Heart left ventricle (tissue), 16 donors: Measurements from ENCODE around the gene ARPC2. TPM values are rescaled to one million over a fixed set of nuclear protein-coding genes. Genes with fewer than 3 reads are reported as not detected.
"Not testable (repeated sequence)": the region's sequence is repeated elsewhere in the genome, so short reads cannot be mapped to it uniquely, and the experiment has no call there.

Experiments used
- ATAC-seq, 4 donors: fragments of 200-7000 bp; cut with Tn5 transposase; one replicate each; pipeline ENCODE4 v1.9.1; 2020 to 2022; ENCODE audit warnings: moderate library complexity in 4 of 4, mild to moderate bottlenecking in 3 of 4, moderate number of reproducible peaks in 1 of 4
- DNase-seq, 5 donors: peaks; one replicate each; pipeline ENCODE4 v3.0.0-alpha.2; 2020
- H3K27ac ChIP-seq, 12 donors: fragments of 200-600 bp; sonication (generic) in 4 of 12; one replicate each; pipeline versions ENCODE4 v1.5.0 to v1.8.0; 2016 to 2022; ENCODE audit warnings: mild to moderate bottlenecking in 2 of 12
- H3K27me3 ChIP-seq, 9 donors: fragments of 200-600 bp; sonication (generic) in 2 of 9; one replicate each; pipeline versions ENCODE4 v1.5.1 to v1.8.0; 2016 to 2022; ENCODE audit warnings: mild to moderate bottlenecking in 3 of 9
- H3K36me3 ChIP-seq, 9 donors: fragments of 200-600 bp; sonication (generic) in 2 of 9; one replicate each; pipeline versions ENCODE4 v1.5.0 to v1.8.0; 2018 to 2022; ENCODE audit warnings: mild to moderate bottlenecking in 2 of 9
- H3K4me1 ChIP-seq, 12 donors: fragments of 200-600 bp; sonication (generic) in 4 of 12; one replicate each; pipeline versions ENCODE4 v1.5.0 to v1.8.0; 2016 to 2022; ENCODE audit warnings: mild to moderate bottlenecking in 3 of 12
- H3K4me3 ChIP-seq, 12 donors: fragments of 200-600 bp; sonication (generic) in 4 of 12; one replicate each; pipeline versions ENCODE4 v1.5.0 to v1.8.0; 2017 to 2022; ENCODE audit warnings: mild to moderate bottlenecking in 9 of 12, moderate library complexity in 4 of 12
- H3K9me3 ChIP-seq, 12 donors: fragments of 200-600 bp; sonication (generic) in 4 of 12; one replicate each; pipeline versions ENCODE4 v1.5.0 to v1.8.0; 2016 to 2022; ENCODE audit warnings: mild to moderate bottlenecking in 1 of 12
- CTCF ChIP-seq, 12 donors: fragments of 200-600 bp; sonication (generic) in 4 of 12; IDR thresholded peaks; one replicate each; pipeline versions ENCODE4 v1.5.0 to v1.8.0; 2018 to 2022; ENCODE audit warnings: antibody characterized with exemption in 12 of 12, mild to moderate bottlenecking in 5 of 12
- POLR2A ChIP-seq, 2 donors: fragments of 450-650 bp; IDR thresholded peaks; one replicate each; pipeline ENCODE4 v1.6.1; 2017; ENCODE audit warnings: antibody characterized with exemption in 2 of 2, mild to moderate bottlenecking in 2 of 2, moderate library complexity in 2 of 2
- WGBS, 4 donors: extraction: QIAGEN DNeasy Blood & Tissue Kit in 2 of 4; methylation state at CpG; one replicate each; pipeline versions ENCODE4 v1.1.5 to v1.1.7; 2013 to 2018; 5-methylcytosine and 5-hydroxymethylcytosine counted together
- intact Hi-C, 10 donors: fragments of 100-400 bp; cut with DNase I; formaldehyde crosslinking; loops; one replicate each; pipeline versions ENCODE4 v1.11.1 to v1.14.2; 2022
- polyA plus RNA-seq, 2 donors: library from polyadenylated mRNA; stranded (reverse); fragments of 200-250 nt; gene quantifications; one replicate each; pipeline ENCODE4 v1.2.3, GENCODE V29; 2013
- total RNA-seq, 9 donors: library from RNA; depleted of rRNA in 2 of 9; stranded (reverse); fragments of >200 nt in 2 of 9; fragmentation: NEBNext Ultra II Directional in 3 of 9; extraction: Animal tissue kit (Norgen Biotek cat#: 25700) in 3 of 9; gene quantifications; one replicate each; pipeline versions ENCODE4 v1.1.0 to v1.2.4, GENCODE V29; 2016 to 2023
- donor health status: ischemic (EF 13 %, LVEDD 7.1; RV severe dilation, severe dysfunction).
- donor health status: healthy with polysubstance abuse.
- donor health status: DM: no; HTN: yes; CAD: no.
- donor health status: DM: no; HTN: no; CAD: no.
- donor health status: ischemic (EF 25% LVEDD 6.9; RV normal size, moderate dysfunction).
- donor health status: ischemic (EF 25% LVEDD 5.7; RV mildly dilated, moderate dysfunction).
- donor health status: healthy.
- donor health status: DM: yes; HTN: yes; CAD: no.
- donor health status: ischemic (EF 35%, LVEDD 5.7; RV mildly dilated, moderate dysfunction).
- donor health status: nonischemic (EF 11% LVEDD 7.7; RV severe dilation, severe dysfunction).
- donor health status: DM: yes; HTN: yes; CAD: no.
- donor health status: PGD.
- donor health status: ischemic (EF 29% LVEDD 5.4; RV normal size, mild dysfunction).
- donor health status: nonischemic (EF 23%, LVEDD 6.1; RV moderate dilation, normal function).

The ARPC2 gene
- total and polyA plus RNA-seq, 11 donors, result 64.9 to 278 (median 139) TPM

GRCh38 chr2:218169757-218170546, 47.0 kb upstream of the ARPC2 start:
- intact Hi-C loops, result no loop called here
- DNase-seq (no peak), ATAC-seq (no peak)
- H3K4me3 ChIP-seq, result no peak overlapping the region
- no peaks in the 10 kb centered on the region for H3K36me3 ChIP-seq
- H3K9me3 ChIP-seq, result no peaks in the 10 kb centered on the region
- peaks cover 0 to 12% (median 0%) of the 10 kb centered on the region in 12 donors for H3K4me1 ChIP-seq
- peaks cover 0 to 5% (median 0%) of the 10 kb centered on the region in 9 donors for H3K27me3 ChIP-seq
- 68 to 79% (median 70%) methylated on average over 5 of the region's 5 CpGs for WGBS, 4 donors
- H3K27ac ChIP-seq, result no peak overlapping the region
- TF ChIP-seq CTCF (IDR thresholded peaks at IDR 0.05) (no peak), POLR2A (IDR thresholded peaks at IDR 0.05) (no peak)

GRCh38 chr2:218171744-218172143, 45.2 kb upstream of the ARPC2 start:
- H3K4me3 ChIP-seq, intact Hi-C loops, H3K27me3 ChIP-seq, H3K4me1 ChIP-seq, ATAC-seq, H3K9me3 ChIP-seq, H3K27ac ChIP-seq, DNase-seq, H3K36me3 ChIP-seq: not testable (repeated sequence)
- 87 to 88% (median 87%) methylated on average over 3 of the region's 3 CpGs for WGBS, 4 donors

- H3K27me3 ChIP-seq, result peaks cover 0 to 5% (median 0%) of the 10 kb centered on the region in 9 donors
- no peak for ATAC-seq
- WGBS, 4 donors, result 77 to 89% (median 85%) methylated on average over 2 of the region's 2 CpGs
- intact Hi-C loops, result no loop called here
- H3K4me1 ChIP-seq, result no peaks in the 10 kb centered on the region
- H3K4me3 ChIP-seq, result no peak overlapping the region
- no peak for DNase-seq
- H3K9me3 ChIP-seq, result no peaks in the 10 kb centered on the region
- no peaks in the 10 kb centered on the region for H3K36me3 ChIP-seq
- no peak overlapping the region for H3K27ac ChIP-seq
- TF ChIP-seq CTCF (IDR thresholded peaks at IDR 0.05), result no peak
- TF ChIP-seq POLR2A (IDR thresholded peaks at IDR 0.05), result no peak
Observed at GRCh38 chr2:218172845-218173244, 44.1 kb upstream of the ARPC2 start.

GRCh38 chr2:218179782-218180181, 37.2 kb upstream of the ARPC2 start:
- Histone ChIP-seq H3K36me3 (no peaks in the 10 kb centered on the region), H3K4me1 (no peaks in the 10 kb centered on the region), H3K4me3 (no peak overlapping the region), H3K9me3 (no peaks in the 10 kb centered on the region), H3K27ac (no peak overlapping the region), H3K27me3 (no peaks in the 10 kb centered on the region)
- TF ChIP-seq POLR2A (IDR thresholded peaks at IDR 0.05), result no peak
- no peak for TF ChIP-seq CTCF (IDR thresholded peaks at IDR 0.05)
- DNase-seq (no peak), ATAC-seq (no peak)
- 90 to 94% (median 93%) methylated on average over 4 of the region's 4 CpGs for WGBS, 4 donors
- intact Hi-C loops, result loop anchor here in 6 of 10 donors (10.0 kb wide), 5 partner anchors 175 to 295 kb away; partner anchors contain the start of genes CATIP (in 2 of the 6) and CTDSP1 (in 2 of the 6)
